BE2C (cell line): ENCODE data around the gene PRSS57.

Source experiments
- DNase-seq: peaks from one replicate; pipeline ENCODE4 v3.0.0-alpha.2; 2020
- H3K27me3 ChIP-seq: fragments of 250-450 bp; sonication (Bioruptor Pico); 2 replicates; pipeline ENCODE4 v1.5.1; 2020; ENCODE audit warnings: mild to moderate bottlenecking
- H3K36me3 ChIP-seq: fragments of 250-450 bp; sonication (Bioruptor Pico); 2 replicates; pipeline ENCODE4 v1.5.1; 2020; ENCODE audit warnings: mild to moderate bottlenecking
- H3K4me1 ChIP-seq: fragments of 250-450 bp; sonication (Bioruptor Pico); 2 replicates; pipeline ENCODE4 v1.5.1; 2020
- H3K4me3 ChIP-seq: 2 replicates; pipeline ENCODE4 v1.5.1; 2011; ENCODE audit warnings: low read depth, low read length
- H3K9me3 ChIP-seq: fragments of 250-450 bp; sonication (Bioruptor Pico); 2 replicates; pipeline ENCODE4 v1.5.1; 2020
- CTCF ChIP-seq: IDR thresholded peaks from 2 replicates; pipeline ENCODE4 v1.5.1; 2012; ENCODE audit warnings: mild to moderate bottlenecking, low read depth, low read length

PRSS57 gene

GRCh38 chr19:658916-659839, 36.1 kb downstream of the PRSS57 start:
- peak; percentile 72 for DNase-seq
- Histone ChIP-seq H3K9me3 (no peaks in the 10 kb centered on the region; the same call in 1 of the 2 replicates), H3K4me1 (peaks cover 3% of the 10 kb centered on the region; the same call in 1 of the 2 replicates), H3K27me3 (no peaks in the 10 kb centered on the region; the same call in 1 of the 2 replicates), H3K36me3 (peaks cover 40% of the 10 kb centered on the region), H3K4me3 (no peak overlapping the region)
- no peak for TF ChIP-seq CTCF

- H3K4me3 ChIP-seq: no peak overlapping the region
- no peaks in the 10 kb centered on the region; the same call in 1 of the 2 replicates for H3K27me3 ChIP-seq
- no peaks in the 10 kb centered on the region for H3K9me3 ChIP-seq
- no peak for TF ChIP-seq CTCF
- H3K36me3 ChIP-seq: peaks cover 49% of the 10 kb centered on the region
- DNase-seq: no peak
- no peaks in the 10 kb centered on the region for H3K4me1 ChIP-seq
These were observed 37.0 kb downstream of the PRSS57 start for GRCh38 chr19:658059-658839.

GRCh38 chr19:657611-658010, 37.6 kb downstream of the PRSS57 start:
- Histone ChIP-seq H3K4me1 (no peaks in the 10 kb centered on the region), H3K9me3 (no peaks in the 10 kb centered on the region), H3K27me3 (no peaks in the 10 kb centered on the region; the same call in 1 of the 2 replicates), H3K36me3 (peaks cover 53% of the 10 kb centered on the region), H3K4me3 (no peak overlapping the region)
- TF ChIP-seq CTCF: no peak
- DNase-seq: no peak

GRCh38 chr19:656751-657559, 38.3 kb downstream of the PRSS57 start:
- no peak for TF ChIP-seq CTCF
- no peaks in the 10 kb centered on the region for H3K4me1 ChIP-seq
- H3K9me3 ChIP-seq: no peaks in the 10 kb centered on the region
- H3K36me3 ChIP-seq: peaks cover 53% of the 10 kb centered on the region
- H3K27me3 ChIP-seq: no peaks in the 10 kb centered on the region
- DNase-seq: no peak
- no peak overlapping the region for H3K4me3 ChIP-seq

- no peak for DNase-seq
- H3K36me3 ChIP-seq: peaks cover 64% of the 10 kb centered on the region
- H3K27me3 ChIP-seq: no peaks in the 10 kb centered on the region
- no peaks in the 10 kb centered on the region for H3K9me3 ChIP-seq
- H3K4me1 ChIP-seq: no peaks in the 10 kb centered on the region
- TF ChIP-seq CTCF: no peak
- no peak overlapping the region for H3K4me3 ChIP-seq
These were observed 39.6 kb downstream of the PRSS57 start for GRCh38 chr19:655691-656090.
